ENCODE data around the gene SSC5D. TPM values are rescaled to one million over a fixed set of nuclear protein-coding genes. Genes with fewer than 3 reads are reported as not detected.

The SSC5D gene
- total and polyA plus RNA-seq, 2 experiments from 2014 or later: 0.23 to 0.69 TPM

DNA sequence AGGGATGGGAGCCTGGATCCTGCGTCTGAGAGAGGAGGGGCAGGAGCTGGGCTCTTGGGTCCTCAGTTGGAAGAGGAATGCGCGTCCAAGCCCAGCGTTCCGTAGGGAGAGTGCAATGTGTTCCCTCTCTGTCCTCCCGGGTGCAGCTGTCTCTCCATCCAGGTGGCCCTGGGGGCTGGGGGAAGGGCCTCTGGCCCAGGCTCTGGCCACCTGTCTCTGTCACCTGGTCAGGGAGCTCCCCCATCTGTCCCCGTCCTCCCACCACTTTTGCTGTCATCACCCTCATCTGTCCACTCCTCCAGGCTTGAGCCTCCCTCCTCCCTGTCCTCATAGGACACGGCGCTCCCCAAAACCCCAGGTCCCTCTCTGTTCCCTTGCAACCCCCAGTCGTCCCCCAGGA, 52.4 kb downstream of the SSC5D start:
- Mint-ChIP-seq H3K27me3 (ENCODE audit: insufficient read depth, low read depth, poor library complexity) (peaks cover 14% of the 10 kb centered on the region), H3K36me3 (ENCODE audit: low read depth) (no peaks in the 10 kb centered on the region; the same call in 2 of the 3 replicates), H3K4me3 (no peak overlapping the region), H3K4me1 (peaks cover 11% of the 10 kb centered on the region), H3K9me3 (peaks cover 6% of the 10 kb centered on the region), H3K27ac (no peak overlapping the region)
- Histone ChIP-seq H3K27ac (ENCODE audit: low read depth) (no peak overlapping the region), H2AFZ (no peak overlapping the region), H3K36me3 (ENCODE audit: insufficient read depth) (no peaks in the 10 kb centered on the region), H3K4me1 (ENCODE audit: insufficient read depth) (peaks cover 7% of the 10 kb centered on the region; the same call in 1 of the 2 replicates), H3F3A (replicated peaks; ENCODE audit: low read depth) (0 out of 2 replicates have a peak, but pooled peaks cover 7% of the 10 kb centered on the region), H3K4me2 (no peak overlapping the region), H3K27me3 (ENCODE audit: insufficient read depth) (no peaks in the 10 kb centered on the region), H3K79me2 (replicated peaks; ENCODE audit: insufficient read depth) (no peaks in the 10 kb centered on the region), H3K9me2 (ENCODE audit: insufficient read depth) (peaks cover 5% of the 10 kb centered on the region; the same call in 1 of the 2 replicates), H4K20me1 (replicated peaks; ENCODE audit: insufficient read depth) (no peaks in the 10 kb centered on the region), H3K4me3 (no peak overlapping the region)
- TF ChIP-seq, protein P1, sequence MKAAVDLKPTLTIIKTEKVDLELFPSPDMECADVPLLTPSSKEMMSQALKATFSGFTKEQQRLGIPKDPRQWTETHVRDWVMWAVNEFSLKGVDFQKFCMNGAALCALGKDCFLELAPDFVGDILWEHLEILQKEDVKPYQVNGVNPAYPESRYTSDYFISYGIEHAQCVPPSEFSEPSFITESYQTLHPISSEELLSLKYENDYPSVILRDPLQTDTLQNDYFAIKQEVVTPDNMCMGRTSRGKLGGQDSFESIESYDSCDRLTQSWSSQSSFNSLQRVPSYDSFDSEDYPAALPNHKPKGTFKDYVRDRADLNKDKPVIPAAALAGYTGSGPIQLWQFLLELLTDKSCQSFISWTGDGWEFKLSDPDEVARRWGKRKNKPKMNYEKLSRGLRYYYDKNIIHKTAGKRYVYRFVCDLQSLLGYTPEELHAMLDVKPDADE (IDR thresholded peaks at IDR 0.05): no peak
- TF ChIP-seq JUNB (IDR thresholded peaks at IDR 0.05; ENCODE audit: unreplicated experiment): no peak
- no peak for TF ChIP-seq ZNF331 (CRISPR knock-in tag; IDR thresholded peaks at IDR 0.05; ENCODE audit: low read depth)
- TF ChIP-seq ZNF114 (CRISPR knock-in tag; IDR thresholded peaks at IDR 0.05): no peak
- TF ChIP-seq, protein P2, sequence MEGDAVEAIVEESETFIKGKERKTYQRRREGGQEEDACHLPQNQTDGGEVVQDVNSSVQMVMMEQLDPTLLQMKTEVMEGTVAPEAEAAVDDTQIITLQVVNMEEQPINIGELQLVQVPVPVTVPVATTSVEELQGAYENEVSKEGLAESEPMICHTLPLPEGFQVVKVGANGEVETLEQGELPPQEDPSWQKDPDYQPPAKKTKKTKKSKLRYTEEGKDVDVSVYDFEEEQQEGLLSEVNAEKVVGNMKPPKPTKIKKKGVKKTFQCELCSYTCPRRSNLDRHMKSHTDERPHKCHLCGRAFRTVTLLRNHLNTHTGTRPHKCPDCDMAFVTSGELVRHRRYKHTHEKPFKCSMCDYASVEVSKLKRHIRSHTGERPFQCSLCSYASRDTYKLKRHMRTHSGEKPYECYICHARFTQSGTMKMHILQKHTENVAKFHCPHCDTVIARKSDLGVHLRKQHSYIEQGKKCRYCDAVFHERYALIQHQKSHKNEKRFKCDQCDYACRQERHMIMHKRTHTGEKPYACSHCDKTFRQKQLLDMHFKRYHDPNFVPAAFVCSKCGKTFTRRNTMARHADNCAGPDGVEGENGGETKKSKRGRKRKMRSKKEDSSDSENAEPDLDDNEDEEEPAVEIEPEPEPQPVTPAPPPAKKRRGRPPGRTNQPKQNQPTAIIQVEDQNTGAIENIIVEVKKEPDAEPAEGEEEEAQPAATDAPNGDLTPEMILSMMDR (conservative IDR thresholded peaks at IDR 0.05; ENCODE audit: low read depth in 2 of 2): no peak
- no peak for TF ChIP-seq EZH2phosphoT487 (IDR thresholded peaks at IDR 0.05; ENCODE audit: unreplicated experiment)
- TF ChIP-seq NANOG (IDR thresholded peaks at IDR 0.05; ENCODE audit: borderline replicate concordance): no peak
- TF ChIP-seq POLR2AphosphoS5 (IDR thresholded peaks at IDR 0.05; ENCODE audit: low read depth): no peak
- no peak for TF ChIP-seq REST (IDR thresholded peaks at IDR 0.05; ENCODE audit: unreplicated experiment)
- no peak for TF ChIP-seq ZNF462 (CRISPR knock-in tag; IDR thresholded peaks at IDR 0.05)
- no peak for TF ChIP-seq EZH2 (IDR thresholded peaks at IDR 0.05; ENCODE audit: low read depth, unreplicated experiment)
- no peak for TF ChIP-seq STAT1 (IDR thresholded peaks at IDR 0.05; ENCODE audit: unreplicated experiment)
- DNase-seq (ENCODE audit: low spot score) (no peak), ATAC-seq (no peak)
